ENCODE measurements around the gene FAM107A. TPM values are rescaled to one million over a fixed set of nuclear protein-coding genes. Genes with fewer than 3 reads are reported as not detected.

FAM107A gene
- total and polyA plus RNA-seq, 2 of the 13 experiments (the other 11 are each of a cell fraction or from before 2014, with no cell fraction given) = not detected

GRCh38 chr3:58577269-58577821 is at the start of gene FAM107A (continued):
- TF ChIP-seq ZNF710 (CRISPR knock-in tag; IDR thresholded peaks at IDR 0.05; ENCODE audit: borderline replicate concordance) (no peak), ZFP36L1 (CRISPR knock-in tag; IDR thresholded peaks at IDR 0.05) (no peak), ZEB1 (IDR thresholded peaks at IDR 0.05; ENCODE audit: insufficient replicate concordance, low read depth) (no peak), MED13 (CRISPR knock-in tag; IDR thresholded peaks at IDR 0.05) (no peak), FOXA1 (IDR thresholded peaks at IDR 0.05) (no peak), FOXA1 (CRISPR knock-in tag; IDR thresholded peaks at IDR 0.05) (no peak)

- no peaks in the 10 kb centered on the region for H3K79me2 ChIP-seq (ENCODE audit: insufficient read depth, low read length)
- no peak overlapping the region for H3K9ac ChIP-seq (ENCODE audit: insufficient read depth, low read depth, low read length)
- no peaks in the 10 kb centered on the region for H3K36me3 ChIP-seq (replicated peaks in 1 of 2; ENCODE audit: control insufficient read depth in 1 of 2, insufficient read depth in 2 of 2, low read length in 2 of 2)
- ChIA-PET CTCF (ENCODE audit: low intra/inter-chr PET ratio, low total read pairs) (no interaction called here), POLR2A (no interaction called here)
- no peak overlapping the region for H3K27ac ChIP-seq (ENCODE audit: extremely low read length, insufficient read depth, low read length)
- no peak for DNase-seq (ENCODE audit: low spot score)
- H3K4me3 ChIP-seq (replicated peaks in 1 of 3; ENCODE audit: insufficient read depth in 1 of 3, low read depth in 2 of 3, low read length in 3 of 3) = no peak overlapping the region
- peaks cover 2 to 14% of the 10 kb centered on the region in 2 experiments; a peak in 4 of 5 replicates for H3K27me3 ChIP-seq (ENCODE audit: control insufficient read depth in 1 of 2, insufficient read depth in 2 of 2, low read length in 2 of 2)
- FAIRE-seq = no peak
- ATAC-seq = no peak
- H3K4me1 ChIP-seq (ENCODE audit: insufficient read depth, low read length) = peaks cover 30% of the 10 kb centered on the region
- in situ Hi-C loops (cut with HindIII; ENCODE audit: extremely low pct_ligation_motif_present, low pct_unique_long_range_greater_than_20kb) (loop anchor here (5.0 kb wide), 1 partner anchor 58 kb away; no protein-coding TSS in a partner anchor), intact Hi-C loops (cut with micrococcal nuclease; ENCODE audit: unreplicated experiment) (no loop called here)
- 18% methylated on average over 9 of the region's 9 CpGs for WGBS (ENCODE audit: low lambda C conversion rate)
- no peak overlapping the region for H3K4me2 ChIP-seq (ENCODE audit: low read depth, low read length)
- H3K9me3 ChIP-seq (ENCODE audit: low read length) = no peaks in the 10 kb centered on the region
- no peak overlapping the region for H2AFZ ChIP-seq (ENCODE audit: low read length)
- no peaks in the 10 kb centered on the region for H4K20me1 ChIP-seq (ENCODE audit: insufficient read depth, low read length)
- BruUV-seq (replicated peaks) = no TSS peak
- TF ChIP-seq ZNF441 (CRISPR knock-in tag; IDR thresholded peaks at IDR 0.05; ENCODE audit: borderline replicate concordance) (no peak), ZNF562 (CRISPR knock-in tag; IDR thresholded peaks at IDR 0.05; ENCODE audit: borderline replicate concordance) (no peak), PHF21A (CRISPR knock-in tag; IDR thresholded peaks at IDR 0.05) (no peak), ZBED4 (CRISPR knock-in tag; IDR thresholded peaks at IDR 0.05; ENCODE audit: borderline replicate concordance) (no peak), ZNF792 (CRISPR knock-in tag; IDR thresholded peaks at IDR 0.05) (no peak), ZBTB33 (CRISPR knock-in tag; IDR thresholded peaks at IDR 0.05) (no peak), BHLHE40 (IDR thresholded peaks at IDR 0.05; ENCODE audit: low read length) (no peak), FOSL1 (CRISPR knock-in tag; IDR thresholded peaks at IDR 0.05; ENCODE audit: borderline replicate concordance) (no peak), MIER2 (CRISPR knock-in tag; IDR thresholded peaks at IDR 0.05) (no peak), RFXAP (CRISPR knock-in tag; IDR thresholded peaks at IDR 0.05; ENCODE audit: borderline replicate concordance) (no peak), CBX1 (IDR thresholded peaks at IDR 0.05; ENCODE audit: low read depth) (no peak)
These were observed 48.1 kb upstream of the FAM107A start for GRCh38 chr3:58625196-58625824.

Measured in HepG2 (cell line).